DND-41 (cell line): ENCODE results near the gene ODAD4.

ENCODE experiments used
- ATAC-seq: fragments of 200-7000 bp; cut with Tn5 transposase; 3 replicates; pipeline ENCODE4 v1.9.1; 2021; ENCODE audit warnings: low read depth; ENCODE audit not compliant: insufficient read depth
- DNase-seq: peaks from one replicate; pipeline ENCODE4 v3.0.0-alpha.2; 2020
- H2AFZ ChIP-seq: 2 replicates; pipeline ENCODE4 v1.6.0; 2012; ENCODE audit warnings: low read depth, low read length
- H3K27ac ChIP-seq: 2 replicates; pipeline ENCODE4 v1.5.1; 2012; ENCODE audit warnings: low read length, inconsistent platforms
- H3K27me3 ChIP-seq: fragments of 200-600 bp; sonication (generic); 2 replicates; pipeline ENCODE4 v1.6.0; 2012; ENCODE audit warnings: low read length, mild to moderate bottlenecking, inconsistent platforms; ENCODE audit not compliant: insufficient read depth, poor library complexity
- H3K36me3 ChIP-seq: 2 replicates; pipeline ENCODE4 v1.5.1; 2012; ENCODE audit warnings: low read length, inconsistent platforms; ENCODE audit not compliant: insufficient read depth
- H3K4me1 ChIP-seq: 2 replicates; pipeline ENCODE4 v1.5.1; 2012; ENCODE audit warnings: mild to moderate bottlenecking, low read length; ENCODE audit not compliant: insufficient read depth
- H3K4me2 ChIP-seq: 2 replicates; pipeline ENCODE4 v1.6.0; 2012; ENCODE audit warnings: mild to moderate bottlenecking, moderate library complexity, low read length, inconsistent platforms; ENCODE audit not compliant: insufficient read depth
- H3K4me3 ChIP-seq, 2 experiments: fragments of 200-600 bp in 1 of 2; shearing (Covaris generic) in 1 of 2; 2 replicates each; pipeline ENCODE4 v1.5.1; 2012 to 2016; ENCODE audit warnings: inconsistent platforms in 2 of 2, low read length in 2 of 2, mild to moderate bottlenecking in 2 of 2, low read depth in 1 of 2, moderate library complexity in 1 of 2
- H3K79me2 ChIP-seq: 2 replicates; pipeline ENCODE4 v1.6.0; 2012; ENCODE audit warnings: low read length, inconsistent platforms; ENCODE audit not compliant: insufficient read depth
- H3K9ac ChIP-seq: 2 replicates; pipeline ENCODE4 v1.6.0; 2012; ENCODE audit warnings: low read depth, mild to moderate bottlenecking, inconsistent platforms, low read length, moderate library complexity
- H3K9me3 ChIP-seq: 2 replicates; pipeline ENCODE4 v1.5.1; 2012; ENCODE audit warnings: low read length, moderate library complexity, mild to moderate bottlenecking, inconsistent platforms; ENCODE audit not compliant: insufficient read depth, severe bottlenecking
- H4K20me1 ChIP-seq: 2 replicates; pipeline ENCODE4 v1.6.0; 2012; ENCODE audit warnings: low read length; ENCODE audit not compliant: insufficient read depth
- EZH2 ChIP-seq: IDR thresholded peaks from 3 replicates; pipeline ENCODE4 v1.6.1; 2012; ENCODE audit warnings: borderline replicate concordance, low read depth, mild to moderate bottlenecking, moderate library complexity, low read length, inconsistent platforms; ENCODE audit not compliant: severe bottlenecking
- TF ChIP-seq, protein P1 (sequence below): IDR thresholded peaks from 2 replicates; pipeline ENCODE4 v1.5.1; 2012; ENCODE audit warnings: borderline replicate concordance, low read length, moderate library complexity, mild to moderate bottlenecking; ENCODE audit not compliant: poor library complexity, severe bottlenecking; ENCODE audit errors: extremely low read depth

ODAD4 gene

GRCh38 chr17:41918314-41919164, 11.9 kb upstream of the ODAD4 start, which contains the start of gene ACLY:
Gene ACLY (minus strand): TSS chr17:41918951. CDS start chr17:41913873, 5,078 bp downstream.
- peak within 1 kb of the TSS; percentile 92 for H2AFZ ChIP-seq
- peak within 1 kb of the TSS; percentile 89 for H3K27ac ChIP-seq
- H3K79me2 ChIP-seq: peaks cover 55% of the 10 kb centered on the region
- H3K9me3 ChIP-seq: no peaks in the 10 kb centered on the region
- peaks cover 29% of the 10 kb centered on the region for H3K36me3 ChIP-seq
- peaks cover 34% of the 10 kb centered on the region for H3K4me1 ChIP-seq
- no peaks in the 10 kb centered on the region for H3K27me3 ChIP-seq
- peak within 1 kb of the TSS; percentile 91 to 96 for H3K4me3 ChIP-seq
- H3K4me2 ChIP-seq: peak within 1 kb of the TSS; percentile 87
- TF ChIP-seq EZH2: no peak
- TF ChIP-seq, protein P1, sequence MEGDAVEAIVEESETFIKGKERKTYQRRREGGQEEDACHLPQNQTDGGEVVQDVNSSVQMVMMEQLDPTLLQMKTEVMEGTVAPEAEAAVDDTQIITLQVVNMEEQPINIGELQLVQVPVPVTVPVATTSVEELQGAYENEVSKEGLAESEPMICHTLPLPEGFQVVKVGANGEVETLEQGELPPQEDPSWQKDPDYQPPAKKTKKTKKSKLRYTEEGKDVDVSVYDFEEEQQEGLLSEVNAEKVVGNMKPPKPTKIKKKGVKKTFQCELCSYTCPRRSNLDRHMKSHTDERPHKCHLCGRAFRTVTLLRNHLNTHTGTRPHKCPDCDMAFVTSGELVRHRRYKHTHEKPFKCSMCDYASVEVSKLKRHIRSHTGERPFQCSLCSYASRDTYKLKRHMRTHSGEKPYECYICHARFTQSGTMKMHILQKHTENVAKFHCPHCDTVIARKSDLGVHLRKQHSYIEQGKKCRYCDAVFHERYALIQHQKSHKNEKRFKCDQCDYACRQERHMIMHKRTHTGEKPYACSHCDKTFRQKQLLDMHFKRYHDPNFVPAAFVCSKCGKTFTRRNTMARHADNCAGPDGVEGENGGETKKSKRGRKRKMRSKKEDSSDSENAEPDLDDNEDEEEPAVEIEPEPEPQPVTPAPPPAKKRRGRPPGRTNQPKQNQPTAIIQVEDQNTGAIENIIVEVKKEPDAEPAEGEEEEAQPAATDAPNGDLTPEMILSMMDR: no peak
- H4K20me1 ChIP-seq: peaks cover 45% of the 10 kb centered on the region
- peak; percentile 99 for DNase-seq
- peak; percentile 93 for ATAC-seq
- peak within 1 kb of the TSS; percentile 92 for H3K9ac ChIP-seq

- Histone ChIP-seq H3K4me2 (peak overlapping the region; percentile 87), H3K27me3 (no peaks in the 10 kb centered on the region), H3K4me1 (peaks cover 34% of the 10 kb centered on the region), H3K27ac (peak overlapping the region; percentile 87), H3K4me3 (peak overlapping the region; percentile 91 to 96; a peak in 2 of 4 replicates), H4K20me1 (peaks cover 38% of the 10 kb centered on the region), H3K9me3 (no peaks in the 10 kb centered on the region), H3K36me3 (peaks cover 22% of the 10 kb centered on the region), H3K9ac (peak overlapping the region; percentile 92), H2AFZ (peak overlapping the region; percentile 87), H3K79me2 (peaks cover 47% of the 10 kb centered on the region)
- TF ChIP-seq, protein P1: no peak
- TF ChIP-seq EZH2: no peak
- ATAC-seq (peak; percentile 23), DNase-seq (no peak)
Measured at GRCh38 chr17:41919165-41919817, 11.1 kb upstream of the ODAD4 start.

GRCh38 chr17:41919840-41920579, 10.4 kb upstream of the ODAD4 start:
- Histone ChIP-seq H3K79me2 (peaks cover 40% of the 10 kb centered on the region), H3K27ac (peak overlapping the region; percentile 87; the same call in 1 of the 2 replicates), H3K4me3 (no peak overlapping the region; a peak in 1 of 4 replicates), H3K4me2 (peak overlapping the region; percentile 87), H3K27me3 (no peaks in the 10 kb centered on the region), H3K4me1 (peaks cover 34% of the 10 kb centered on the region), H3K9ac (0 out of 2 replicates have a peak overlapping the region, but pooled peaks have one; percentile 92), H3K9me3 (no peaks in the 10 kb centered on the region), H2AFZ (no peak overlapping the region), H3K36me3 (peaks cover 19% of the 10 kb centered on the region), H4K20me1 (peaks cover 30% of the 10 kb centered on the region)
- TF ChIP-seq, protein P1: no peak
- no peak for TF ChIP-seq EZH2
- no peak for DNase-seq
- ATAC-seq: no peak
